ENCODE measurements around the gene ERCC5.

ERCC5 gene

DNA sequence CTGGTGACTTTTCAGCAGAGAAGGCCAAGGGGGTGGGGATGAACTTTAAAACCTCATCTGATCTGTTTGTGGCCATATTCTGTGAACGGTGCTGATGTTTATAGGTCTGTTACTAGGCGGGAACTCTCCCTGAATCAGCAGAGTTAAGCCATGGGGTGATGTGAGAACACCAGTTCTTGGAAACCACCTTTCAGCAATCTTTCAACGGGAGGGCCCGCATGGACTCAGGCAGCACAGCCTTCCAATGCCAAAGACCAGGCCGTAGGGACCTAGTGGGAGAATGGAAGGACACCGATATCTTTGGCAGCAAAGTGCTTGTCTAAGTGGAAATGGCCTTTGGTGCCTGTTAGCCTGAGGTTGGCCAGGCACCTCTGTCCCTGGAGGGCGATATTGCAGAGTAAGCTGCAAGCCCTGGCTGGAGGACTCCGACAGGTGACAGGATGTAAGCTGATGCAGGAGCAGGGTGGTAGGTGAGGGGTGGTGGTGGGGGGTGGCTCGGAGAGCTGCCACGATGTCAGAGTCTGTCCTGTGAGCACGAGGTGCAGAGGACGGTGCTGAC is 57.0 kb downstream of the ERCC5 start:
- no peak overlapping the region for H3K4me2 ChIP-seq (ENCODE audit: low read length)
- TF ChIP-seq, protein P1, sequence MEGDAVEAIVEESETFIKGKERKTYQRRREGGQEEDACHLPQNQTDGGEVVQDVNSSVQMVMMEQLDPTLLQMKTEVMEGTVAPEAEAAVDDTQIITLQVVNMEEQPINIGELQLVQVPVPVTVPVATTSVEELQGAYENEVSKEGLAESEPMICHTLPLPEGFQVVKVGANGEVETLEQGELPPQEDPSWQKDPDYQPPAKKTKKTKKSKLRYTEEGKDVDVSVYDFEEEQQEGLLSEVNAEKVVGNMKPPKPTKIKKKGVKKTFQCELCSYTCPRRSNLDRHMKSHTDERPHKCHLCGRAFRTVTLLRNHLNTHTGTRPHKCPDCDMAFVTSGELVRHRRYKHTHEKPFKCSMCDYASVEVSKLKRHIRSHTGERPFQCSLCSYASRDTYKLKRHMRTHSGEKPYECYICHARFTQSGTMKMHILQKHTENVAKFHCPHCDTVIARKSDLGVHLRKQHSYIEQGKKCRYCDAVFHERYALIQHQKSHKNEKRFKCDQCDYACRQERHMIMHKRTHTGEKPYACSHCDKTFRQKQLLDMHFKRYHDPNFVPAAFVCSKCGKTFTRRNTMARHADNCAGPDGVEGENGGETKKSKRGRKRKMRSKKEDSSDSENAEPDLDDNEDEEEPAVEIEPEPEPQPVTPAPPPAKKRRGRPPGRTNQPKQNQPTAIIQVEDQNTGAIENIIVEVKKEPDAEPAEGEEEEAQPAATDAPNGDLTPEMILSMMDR (IDR thresholded peaks at IDR 0.05): no peak
- no peaks in the 10 kb centered on the region for H3K4me1 ChIP-seq
- H3K36me3 ChIP-seq (ENCODE audit: control insufficient read depth, insufficient read depth, low read length): no peaks in the 10 kb centered on the region
- no peak overlapping the region for H2AFZ ChIP-seq
- no peak overlapping the region for H3K9ac ChIP-seq
- no peak overlapping the region for H3K27ac ChIP-seq
- no peaks in the 10 kb centered on the region for H3K9me3 ChIP-seq (ENCODE audit: control insufficient read depth, low read length)
- no peak overlapping the region for H3K4me3 ChIP-seq (ENCODE audit: low read depth, low read length)
- H3K79me2 ChIP-seq: no peaks in the 10 kb centered on the region
- H3K27me3 ChIP-seq (ENCODE audit: control insufficient read depth, insufficient read depth, low read length): no peaks in the 10 kb centered on the region

DNA sequence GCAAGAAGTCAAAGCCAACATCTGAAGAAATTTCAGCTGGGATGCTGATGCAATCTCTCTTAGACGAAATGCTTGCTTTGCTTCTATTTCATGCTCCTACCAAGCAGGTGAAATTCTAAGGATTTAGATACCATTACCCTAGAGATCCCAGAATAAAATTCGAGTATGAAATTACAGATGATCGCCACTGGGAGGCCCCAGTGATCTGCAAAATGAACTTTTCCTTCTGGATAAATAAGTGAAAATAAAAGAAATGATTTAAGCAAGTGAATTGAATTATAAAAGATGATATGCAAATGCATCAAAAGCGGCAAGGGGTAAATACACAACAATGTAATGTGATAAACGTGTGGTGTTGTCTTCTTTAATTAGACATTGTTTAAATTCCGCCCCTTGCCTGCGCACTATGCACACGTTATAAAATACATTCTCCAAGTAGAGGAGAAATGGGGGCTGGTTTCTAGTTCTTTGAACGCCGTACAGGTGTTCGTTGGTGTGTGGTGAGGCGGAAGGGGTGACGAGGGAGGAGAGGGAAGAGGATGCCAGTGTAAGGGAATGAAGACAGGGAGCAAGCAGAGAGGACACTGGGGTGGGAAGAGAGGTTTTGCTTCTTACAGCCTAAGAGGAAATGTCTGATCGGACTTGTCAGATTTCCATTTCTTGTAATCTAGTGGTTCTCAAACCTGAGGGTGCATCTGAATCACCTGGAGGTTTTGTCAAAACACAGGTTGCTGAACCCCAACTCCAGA is 58.0 kb downstream of the ERCC5 start:
- Histone ChIP-seq H3K36me3 (ENCODE audit: control insufficient read depth, insufficient read depth, low read length) (no peaks in the 10 kb centered on the region), H3K4me2 (ENCODE audit: low read length) (no peak overlapping the region)

DNA sequence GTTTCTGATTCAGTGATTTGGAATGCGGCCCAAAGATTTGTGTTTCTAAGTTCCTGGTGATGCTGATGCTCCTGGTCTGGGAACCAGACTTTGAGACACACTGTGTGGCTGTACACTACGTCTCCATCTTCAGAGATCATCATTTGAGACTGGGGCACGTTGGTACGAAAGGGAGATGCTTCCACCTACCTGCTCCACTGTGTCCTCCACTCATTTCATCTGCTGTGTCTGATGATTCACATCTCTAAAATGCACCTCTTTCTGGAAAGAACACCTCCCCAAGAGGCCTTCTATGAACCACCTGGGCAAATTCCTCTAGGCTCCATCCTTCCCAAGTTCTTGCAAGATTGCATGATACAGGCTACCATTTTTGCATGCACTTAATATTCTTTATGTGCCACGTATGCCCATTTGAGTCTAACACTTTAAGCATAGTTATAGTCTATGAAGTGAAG is 58.6 kb downstream of the ERCC5 start:
- TF ChIP-seq, protein P1 (IDR thresholded peaks at IDR 0.05): no peak
- H3K79me2 ChIP-seq: no peaks in the 10 kb centered on the region
- no peaks in the 10 kb centered on the region for H3K27me3 ChIP-seq (ENCODE audit: control insufficient read depth, insufficient read depth, low read length)
- no peaks in the 10 kb centered on the region for H3K4me1 ChIP-seq
- no peak overlapping the region for H3K4me3 ChIP-seq (ENCODE audit: low read depth, low read length)
- no peak overlapping the region for H3K9ac ChIP-seq
- no peak overlapping the region for H2AFZ ChIP-seq
- no peaks in the 10 kb centered on the region for H3K9me3 ChIP-seq (ENCODE audit: control insufficient read depth, low read length)
- H3K36me3 ChIP-seq (ENCODE audit: control insufficient read depth, insufficient read depth, low read length): no peaks in the 10 kb centered on the region
- no peak overlapping the region for H3K27ac ChIP-seq
- H3K4me2 ChIP-seq (ENCODE audit: low read length): no peak overlapping the region

More for the DNA sequence above, 58.0 kb downstream of the ERCC5 start:
- Histone ChIP-seq H3K9me3 (ENCODE audit: control insufficient read depth, low read length) (no peaks in the 10 kb centered on the region), H3K4me1 (no peaks in the 10 kb centered on the region), H2AFZ (no peak overlapping the region), H3K79me2 (no peaks in the 10 kb centered on the region), H3K9ac (no peak overlapping the region), H3K4me3 (ENCODE audit: low read depth, low read length) (no peak overlapping the region), H3K27me3 (ENCODE audit: control insufficient read depth, insufficient read depth, low read length) (no peaks in the 10 kb centered on the region), H3K27ac (no peak overlapping the region)
- TF ChIP-seq, protein P1 (IDR thresholded peaks at IDR 0.05): no peak

DNA sequence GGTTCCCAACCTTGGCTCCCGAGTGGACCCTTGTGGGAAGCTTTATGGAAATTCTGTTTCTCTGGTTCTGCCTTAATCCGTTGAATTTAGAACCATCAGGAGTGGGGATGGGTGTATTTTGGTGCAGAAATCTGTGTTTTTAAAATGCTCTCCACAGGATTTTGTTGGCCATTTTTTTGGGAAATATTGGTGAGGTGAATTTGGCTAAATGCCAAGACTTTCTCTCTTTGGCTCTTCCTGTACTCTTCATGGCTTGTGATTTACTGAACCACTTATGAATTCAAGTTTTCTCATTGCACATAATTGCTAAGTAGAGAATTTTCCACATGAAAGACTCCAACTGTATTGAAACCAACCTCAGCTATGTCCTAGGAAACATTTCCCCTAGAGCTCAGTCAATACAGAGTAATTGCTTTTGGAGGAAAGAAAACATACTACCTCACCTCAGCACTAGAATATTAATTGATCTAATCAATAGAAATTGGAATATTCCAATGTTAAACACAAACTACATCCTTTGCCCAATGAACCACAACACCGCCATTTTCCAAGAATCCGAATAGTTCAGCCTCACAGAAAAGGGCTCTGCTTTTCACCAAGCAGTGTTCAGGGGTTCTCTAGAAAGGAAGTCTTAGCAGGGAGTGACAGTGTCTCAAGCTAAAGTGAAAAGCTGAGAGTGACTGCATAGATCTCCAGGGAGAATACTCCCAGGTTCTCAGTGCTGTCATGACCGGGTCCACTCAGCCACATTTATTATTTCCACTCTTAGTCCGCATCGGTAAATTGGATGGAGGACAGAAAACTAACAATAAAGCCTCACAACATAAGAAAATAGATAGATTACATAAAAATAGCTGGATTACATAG is 60.3 kb downstream of the ERCC5 start:
- Histone ChIP-seq H2AFZ (no peak overlapping the region), H3K79me2 (no peaks in the 10 kb centered on the region), H3K27ac (no peak overlapping the region), H3K9ac (no peak overlapping the region), H3K9me3 (ENCODE audit: control insufficient read depth, low read length) (no peaks in the 10 kb centered on the region), H3K27me3 (ENCODE audit: control insufficient read depth, insufficient read depth, low read length) (no peaks in the 10 kb centered on the region), H3K36me3 (ENCODE audit: control insufficient read depth, insufficient read depth, low read length) (no peaks in the 10 kb centered on the region), H3K4me3 (ENCODE audit: low read depth, low read length) (no peak overlapping the region), H3K4me2 (ENCODE audit: low read length) (no peak overlapping the region), H3K4me1 (no peaks in the 10 kb centered on the region)
- TF ChIP-seq, protein P1 (IDR thresholded peaks at IDR 0.05): no peak

Measured in parathyroid adenoma (tissue), 2 donors.